Stimulated activated CD4-positive, alpha-beta T cell treated with anti-CD3 and anti-CD28 coated beads, Interleukin-12 subunit alpha, Interleukin-12 subunit beta, amount 100 ng/mL, for 48 hours (primary cell): Measurements from ENCODE around the gene STC2.

Experiments
- DNase-seq, 3 donors: peaks; one replicate each; pipeline ENCODE4 v3.0.0-alpha.2; 2020; ENCODE audit warnings: low read depth in 2 of 3, low spot score in 1 of 3

Gene STC2

GRCh38 chr5:173329491-173330337 is 1.5 kb upstream of the STC2 start:
- peak; percentile 49 to 62 (median 56) for DNase-seq

- peak in 1 of 3 donors; percentile 40 for DNase-seq
Observed at GRCh38 chr5:173328844-173329490, 753 bp upstream of the STC2 start.

- no peak for DNase-seq
Observed at GRCh38 chr5:173327084-173327947, 898 bp downstream of the STC2 start.

GRCh38 chr5:173326501-173326960 is 1.7 kb downstream of the STC2 start:
- DNase-seq = no peak

GRCh38 chr5:173325091-173325698 is 3.0 kb downstream of the STC2 start:
- no peak for DNase-seq

GRCh38 chr5:173324115-173325001 is 3.9 kb downstream of the STC2 start:
- DNase-seq = no peak

GRCh38 chr5:173323799-173324114 is 4.5 kb downstream of the STC2 start:
- no peak for DNase-seq

- DNase-seq = no peak
Observed at GRCh38 chr5:173323106-173323798, 5.0 kb downstream of the STC2 start.

- DNase-seq = no peak
Observed at GRCh38 chr5:173321886-173322285, 6.3 kb downstream of the STC2 start.

GRCh38 chr5:173320259-173320658 is 8.0 kb downstream of the STC2 start:
- no peak for DNase-seq

GRCh38 chr5:173319646-173320045 is 8.6 kb downstream of the STC2 start:
- DNase-seq = no peak

- DNase-seq = no peak
Observed at GRCh38 chr5:173318881-173319620, 9.2 kb downstream of the STC2 start.

GRCh38 chr5:173318330-173318729 is 9.9 kb downstream of the STC2 start:
- no peak for DNase-seq

GRCh38 chr5:173317852-173318251 is 10.4 kb downstream of the STC2 start:
- DNase-seq = no peak

- no peak for DNase-seq
Observed at GRCh38 chr5:173317091-173317730, 11.0 kb downstream of the STC2 start.

- DNase-seq = no peak
Observed at GRCh38 chr5:173316339-173317020, 11.7 kb downstream of the STC2 start.

- DNase-seq = no peak
Observed at GRCh38 chr5:173315495-173316338, 12.5 kb downstream of the STC2 start.
